Subcutaneous abdominal adipose tissue (tissue), 5 donors: Measurements from ENCODE around the gene OR5K3.
"Not testable (repeated sequence)": the region's sequence is repeated elsewhere in the genome, so short reads cannot be mapped to it uniquely, and the experiment has no call there.

Experiments used
- H3K27ac ChIP-seq: one replicate; pipeline ENCODE4 v1.7.0; 2013; ENCODE audit warnings: low read depth, mild to moderate bottlenecking, inconsistent platforms, low read length, moderate library complexity
- H3K27me3 ChIP-seq, 5 donors: one replicate each; pipeline ENCODE4 v1.7.0; 2013; ENCODE audit warnings: low read length in 5 of 5, inconsistent platforms in 1 of 5; ENCODE audit not compliant: control insufficient read depth in 5 of 5, insufficient read depth in 4 of 5
- H3K36me3 ChIP-seq, 5 donors: one replicate each; pipeline ENCODE4 v1.7.0; 2013; ENCODE audit warnings: low read length in 5 of 5; ENCODE audit not compliant: control insufficient read depth in 5 of 5, insufficient read depth in 5 of 5
- H3K4me1 ChIP-seq, 5 donors: one replicate each; pipeline ENCODE4 v1.7.0; 2013; ENCODE audit warnings: low read length in 5 of 5, mild to moderate bottlenecking in 3 of 5, moderate library complexity in 1 of 5; ENCODE audit not compliant: control insufficient read depth in 5 of 5, insufficient read depth in 5 of 5
- H3K4me3 ChIP-seq, 5 donors: one replicate each; pipeline ENCODE4 v1.7.0; 2013; ENCODE audit warnings: low read length in 5 of 5, low read depth in 1 of 5
- H3K9ac ChIP-seq, 5 donors: one replicate each; pipeline ENCODE4 v1.7.0; 2013; ENCODE audit warnings: low read length in 5 of 5, mild to moderate bottlenecking in 4 of 5, moderate library complexity in 3 of 5
- H3K9me3 ChIP-seq, 5 donors: one replicate each; pipeline ENCODE4 v1.7.0; 2013; ENCODE audit warnings: low read length in 5 of 5; ENCODE audit not compliant: control insufficient read depth in 5 of 5
- donor health status: healthy.
- donor health status: healthy.
- donor health status: healthy.
- donor health status: healthy.
- donor health status: healthy.

The OR5K3 gene

DNA sequence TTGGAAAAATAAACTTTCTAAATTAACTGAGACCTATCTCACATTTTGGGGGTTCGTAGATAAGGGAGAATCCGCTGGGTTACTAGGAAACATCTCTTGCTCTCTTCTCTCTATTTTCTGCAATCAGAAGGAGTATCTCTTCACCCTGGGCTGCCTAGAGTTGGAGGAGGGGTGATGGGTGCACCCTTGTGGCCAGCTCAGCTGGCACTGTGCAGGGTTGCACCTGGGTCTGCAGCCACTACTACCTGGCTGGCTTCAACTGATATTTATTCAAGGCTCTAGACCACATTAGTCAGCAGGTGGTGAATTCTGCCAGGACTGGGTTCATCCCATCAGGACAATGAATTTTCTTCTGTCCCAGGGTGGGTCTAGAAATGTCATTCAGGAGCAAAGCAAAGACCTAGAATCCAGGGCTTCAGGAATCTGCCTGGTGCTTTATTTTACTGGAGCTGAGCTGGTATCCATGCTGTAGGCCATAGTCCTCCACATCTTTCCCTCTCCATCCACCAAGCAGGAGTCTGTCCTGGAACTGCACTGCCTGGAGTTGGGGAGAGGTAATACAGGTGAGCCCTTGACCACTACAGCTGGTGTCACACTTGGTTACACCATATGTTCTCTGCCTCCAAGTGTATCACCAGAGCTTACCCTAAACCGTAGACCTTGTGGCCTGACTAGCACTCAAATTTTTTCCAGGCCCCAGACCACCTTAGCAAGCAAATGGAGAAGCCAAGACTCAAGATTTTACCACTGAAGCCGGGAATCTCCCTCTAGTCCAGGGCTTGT is 22.8 kb upstream of the OR5K3 start:
- Histone ChIP-seq H3K9me3 (peaks cover 0 to 2% (median 0%) of the 10 kb centered on the region in 5 donors), H3K4me3 (no peak overlapping the region), H3K27me3 (no peaks in the 10 kb centered on the region), H3K36me3 (no peaks in the 10 kb centered on the region), H3K27ac (no peak overlapping the region), H3K9ac (no peak overlapping the region), H3K4me1 (peaks cover 0 to 10% (median 0%) of the 10 kb centered on the region in 5 donors)

GRCh38 chr3:98371186-98371585 is 19.3 kb upstream of the OR5K3 start:
- Histone ChIP-seq H3K27ac (no peak overlapping the region), H3K36me3 (no peaks in the 10 kb centered on the region), H3K4me3 (no peak overlapping the region), H3K4me1 (peaks cover 0 to 10% (median 0%) of the 10 kb centered on the region in 5 donors), H3K9ac (no peak overlapping the region), H3K9me3 (no peaks in the 10 kb centered on the region), H3K27me3 (no peaks in the 10 kb centered on the region)

GRCh38 chr3:98371853-98372252 is 18.6 kb upstream of the OR5K3 start:
- no peak overlapping the region for H3K27ac ChIP-seq
- H3K4me1 ChIP-seq, result peaks cover 0 to 10% (median 0%) of the 10 kb centered on the region in 5 donors
- H3K9me3 ChIP-seq, result no peaks in the 10 kb centered on the region
- H3K9ac ChIP-seq, result no peak overlapping the region
- no peak overlapping the region for H3K4me3 ChIP-seq
- H3K36me3 ChIP-seq, result no peaks in the 10 kb centered on the region
- H3K27me3 ChIP-seq, result no peaks in the 10 kb centered on the region

- no peak overlapping the region for H3K27ac ChIP-seq
- no peaks in the 10 kb centered on the region for H3K27me3 ChIP-seq
- no peak overlapping the region for H3K9ac ChIP-seq
- no peak overlapping the region for H3K4me3 ChIP-seq
- peaks cover 0 to 10% (median 0%) of the 10 kb centered on the region in 5 donors for H3K4me1 ChIP-seq
- no peaks in the 10 kb centered on the region for H3K9me3 ChIP-seq
- H3K36me3 ChIP-seq, result no peaks in the 10 kb centered on the region
Observed at GRCh38 chr3:98372445-98372844, 18.0 kb upstream of the OR5K3 start.

DNA sequence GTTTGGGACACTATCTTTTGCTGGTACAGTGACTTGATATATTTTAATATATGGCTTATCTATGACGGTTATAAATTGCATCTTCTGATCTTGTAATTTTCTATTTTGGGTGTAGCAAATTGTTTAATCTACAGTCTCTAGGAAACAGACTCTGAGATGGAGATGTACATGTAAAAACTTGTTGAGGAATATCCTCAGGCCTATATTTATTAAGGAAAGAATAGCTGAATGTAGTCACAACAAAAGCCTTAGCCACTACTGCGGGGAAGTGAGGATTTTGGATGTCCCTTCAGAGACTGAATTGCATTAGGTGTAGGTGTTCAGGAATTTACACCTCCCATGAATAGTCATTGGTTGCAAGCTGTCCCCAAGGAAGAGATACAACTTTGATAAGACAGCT is 13.8 kb upstream of the OR5K3 start:
- Histone ChIP-seq H3K27ac (no peak overlapping the region), H3K9me3 (no peaks in the 10 kb centered on the region), H3K9ac (no peak overlapping the region), H3K36me3 (no peaks in the 10 kb centered on the region), H3K27me3 (no peaks in the 10 kb centered on the region), H3K4me1 (no peaks in the 10 kb centered on the region), H3K4me3 (no peak overlapping the region)

DNA sequence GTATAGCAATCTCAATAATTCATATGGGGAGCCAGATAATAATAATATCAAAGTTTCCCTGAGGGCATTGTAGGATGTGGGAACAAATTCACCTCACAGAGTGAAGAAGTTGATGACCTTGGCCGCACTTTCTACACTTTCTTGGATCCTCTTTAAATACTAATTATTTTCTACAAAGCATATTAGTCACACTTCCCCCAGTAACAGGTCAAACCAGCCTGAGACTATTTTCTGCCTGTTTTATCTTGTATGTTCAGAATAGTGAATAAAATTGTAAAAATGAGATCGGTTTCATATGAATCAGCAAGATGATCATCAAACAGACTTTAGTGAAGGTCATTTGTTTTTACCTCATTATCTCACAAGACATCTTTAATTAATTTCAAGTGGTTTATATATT is 2.3 kb upstream of the OR5K3 start:
- H3K36me3 ChIP-seq, result no peaks in the 10 kb centered on the region
- H3K9me3 ChIP-seq, result no peaks in the 10 kb centered on the region
- no peak overlapping the region for H3K9ac ChIP-seq
- H3K27me3 ChIP-seq, result peaks cover 0 to 2% (median 0%) of the 10 kb centered on the region in 5 donors
- H3K4me1 ChIP-seq, result no peaks in the 10 kb centered on the region
- no peak overlapping the region for H3K4me3 ChIP-seq
- H3K27ac ChIP-seq, result no peak overlapping the region

DNA sequence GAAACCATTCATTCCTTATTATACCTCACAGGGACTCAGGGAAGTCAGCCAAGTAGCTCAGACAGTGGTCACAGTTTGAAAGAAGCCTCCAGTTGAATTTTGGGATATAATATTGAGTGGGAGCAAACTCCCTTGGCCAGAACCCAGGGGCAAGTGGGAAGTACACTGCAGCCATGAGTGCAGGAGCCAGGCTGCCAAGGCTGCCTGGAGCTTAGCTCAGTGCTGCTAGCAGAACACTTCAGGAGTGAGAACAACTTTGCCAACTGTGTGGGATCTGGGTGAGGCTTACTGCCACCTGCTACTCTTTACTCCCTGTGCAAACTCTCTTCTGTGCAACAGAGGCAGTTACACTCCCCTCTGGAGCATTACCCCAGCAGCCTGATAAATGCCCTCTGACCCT is 4.6 kb downstream of the OR5K3 start:
- Histone ChIP-seq H3K9me3 (peaks cover 3 to 14% (median 7%) of the 10 kb centered on the region in 5 donors), H3K36me3 (no peaks in the 10 kb centered on the region), H3K4me3 (peak overlapping the region in 1 of 5 donors; percentile 4), H3K9ac (no peak overlapping the region), H3K4me1 (peaks cover 0 to 12% (median 0%) of the 10 kb centered on the region in 5 donors), H3K27me3 (no peaks in the 10 kb centered on the region), H3K27ac (no peak overlapping the region)

GRCh38 chr3:98396482-98396881 is 6.0 kb downstream of the OR5K3 start:
- H3K36me3 ChIP-seq, H3K9ac ChIP-seq, H3K27ac ChIP-seq, H3K27me3 ChIP-seq, H3K4me3 ChIP-seq: not testable (repeated sequence)
- Histone ChIP-seq H3K9me3 (peaks cover 3 to 14% (median 7%) of the 10 kb centered on the region in 5 donors), H3K4me1 (peaks cover 0 to 12% (median 0%) of the 10 kb centered on the region in 5 donors)

GRCh38 chr3:98398513-98398912 is 8.0 kb downstream of the OR5K3 start:
- Histone ChIP-seq H3K36me3 (no peaks in the 10 kb centered on the region), H3K9ac (no peak overlapping the region), H3K9me3 (peaks cover 3 to 23% (median 17%) of the 10 kb centered on the region in 5 donors), H3K27me3 (no peaks in the 10 kb centered on the region), H3K4me3 (no peak overlapping the region), H3K4me1 (peaks cover 0 to 12% (median 0%) of the 10 kb centered on the region in 5 donors), H3K27ac (no peak overlapping the region)

GRCh38 chr3:98402507-98402906 is 12.0 kb downstream of the OR5K3 start:
- Histone ChIP-seq H3K4me3 (peak overlapping the region in 1 of 5 donors; percentile 23), H3K36me3 (no peaks in the 10 kb centered on the region), H3K4me1 (no peaks in the 10 kb centered on the region), H3K9me3 (peaks cover 7 to 45% (median 28%) of the 10 kb centered on the region in 5 donors), H3K27me3 (no peaks in the 10 kb centered on the region), H3K9ac (no peak overlapping the region), H3K27ac (no peak overlapping the region)
